GM12891 (cell line): ENCODE data around the gene PIN1.

Experiments used
- PAX5 ChIP-seq: IDR thresholded peaks from 2 replicates; pipeline ENCODE4 v1.6.1; 2011; ENCODE audit warnings: low read length, moderate library complexity, mild to moderate bottlenecking; ENCODE audit not compliant: insufficient read depth, severe bottlenecking
- POLR2A ChIP-seq: IDR thresholded peaks from 2 replicates; pipeline ENCODE4 v1.6.1; 2011; ENCODE audit warnings: low read depth, low read length, control low read depth
- POLR2AphosphoS5 ChIP-seq: IDR thresholded peaks from 2 replicates; pipeline ENCODE4 v1.6.1; 2011; ENCODE audit warnings: low read depth, low read length, control low read depth

- no peak for TF ChIP-seq POLR2A
- no peak for TF ChIP-seq POLR2AphosphoS5
- no peak for TF ChIP-seq PAX5
Measured at GRCh38 chr19:9791552-9792205, 43.4 kb upstream of the PIN1 start.
